Measurements from ENCODE around the gene SMAGP. TPM values are rescaled to one million over a fixed set of nuclear protein-coding genes. Genes with fewer than 3 reads are reported as not detected.
"Not testable (repeated sequence)": the region's sequence is repeated elsewhere in the genome, so short reads cannot be mapped to it uniquely, and the experiment has no call there.

The SMAGP gene
- total RNA-seq, 2 experiments from 2014 or later: 0.54 to 1.2 TPM

DNA sequence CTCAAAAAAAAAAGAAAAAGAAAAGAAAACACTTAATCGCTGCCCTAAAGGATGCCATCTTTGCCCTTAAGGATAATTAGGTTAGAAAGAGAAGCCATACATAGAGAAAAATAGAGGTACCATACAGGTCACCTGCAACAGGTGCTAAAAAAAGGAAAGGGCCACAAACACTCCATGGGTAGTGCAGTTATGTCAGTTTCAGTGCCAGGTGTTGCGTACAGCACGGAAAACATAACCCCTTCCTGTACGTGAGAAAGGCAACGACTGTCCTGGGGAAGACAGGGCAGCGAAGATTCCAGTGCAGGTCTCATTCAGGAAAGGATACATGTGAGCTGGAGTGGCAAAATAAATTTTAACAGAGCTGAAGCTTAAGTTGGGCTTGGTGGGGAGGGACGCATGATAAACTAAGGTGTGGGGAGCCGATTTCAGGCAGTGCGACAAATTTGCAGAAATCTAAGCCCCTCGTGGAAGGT is 32.1 kb downstream of the SMAGP start:
- Mint-ChIP-seq H3K27me3 (ENCODE audit: low read depth) (no peaks in the 10 kb centered on the region), H3K4me3 (peak overlapping the region; percentile 96), H3K36me3 (ENCODE audit: low read depth) (peaks cover 30% of the 10 kb centered on the region), H3K27ac (peak overlapping the region; percentile 99), H3K9me3 (no peaks in the 10 kb centered on the region), H3K4me1 (ENCODE audit: low read depth) (peaks cover 36% of the 10 kb centered on the region)
- CTCF ChIA-PET: interaction anchor here (0.8 to 1.1 kb wide), 3 partner anchors 25 to 103 kb away, joined by 3 to 5 read pairs (median 3); no protein-coding TSS in a partner anchor
- intact Hi-C loops (cut with micrococcal nuclease): loop anchor here (1.0 to 2.0 kb wide), 4 partner anchors 20 to 190 kb away; partner anchors contain the start of genes CSRNP2, LETMD1, POU6F1 and TFCP2
- DNase-seq: peak; percentile 39

DNA sequence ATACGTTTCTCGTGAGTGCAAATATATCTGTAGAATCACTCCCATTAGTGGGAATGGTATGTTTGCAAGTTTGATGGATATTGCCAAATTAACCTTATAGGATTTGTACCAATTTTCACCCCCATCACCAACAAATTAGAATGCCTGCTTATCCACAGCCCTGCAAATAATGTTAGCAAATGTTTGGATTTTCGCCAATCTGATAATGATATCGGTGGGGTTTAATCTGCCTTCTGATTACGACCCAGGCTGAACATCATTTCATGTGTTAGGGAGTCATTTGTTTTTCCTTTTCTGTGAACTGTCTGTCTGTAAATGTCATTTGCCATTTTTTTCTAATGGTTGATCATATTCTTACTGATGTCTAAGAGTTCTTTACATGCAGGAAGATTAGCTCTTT is 35.7 kb downstream of the SMAGP start:
- Mint-ChIP-seq H3K36me3 (ENCODE audit: low read depth) (peaks cover 1% of the 10 kb centered on the region), H3K9me3 (no peaks in the 10 kb centered on the region), H3K4me3 (no peak overlapping the region), H3K4me1 (ENCODE audit: low read depth) (peaks cover 4% of the 10 kb centered on the region), H3K27me3 (ENCODE audit: low read depth) (no peaks in the 10 kb centered on the region), H3K27ac (no peak overlapping the region)
- CTCF ChIA-PET: interaction anchor here (0.6 to 1.0 kb wide), 2 partner anchors 11 to 472 kb away, joined by 3 to 4 read pairs; no protein-coding TSS in a partner anchor
- intact Hi-C loops (cut with micrococcal nuclease): no loop called here
- no peak for DNase-seq

DNA sequence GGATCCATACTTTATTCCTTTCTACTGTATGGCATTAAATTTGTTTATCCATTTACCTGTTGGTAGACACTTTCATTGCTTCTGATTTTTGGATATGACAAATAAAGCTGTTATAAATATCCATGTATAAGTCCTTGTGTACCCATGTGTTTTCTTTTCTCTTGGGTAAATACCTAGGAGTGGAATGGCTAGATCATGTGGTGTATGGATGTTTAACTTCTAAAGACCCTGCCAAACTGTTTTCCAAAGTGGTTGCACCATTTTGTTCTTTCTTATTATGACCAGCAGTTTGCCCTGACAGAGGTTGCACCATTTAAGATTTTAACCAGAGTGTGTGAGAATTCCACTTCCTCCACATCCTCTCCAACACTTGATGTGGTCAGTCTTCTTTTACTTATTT is 37.6 kb downstream of the SMAGP start:
- H3K36me3 Mint-ChIP-seq (ENCODE audit: low read depth): no peaks in the 10 kb centered on the region
- no peaks in the 10 kb centered on the region for H3K4me1 Mint-ChIP-seq (ENCODE audit: low read depth)
- no peak overlapping the region for H3K27ac Mint-ChIP-seq
- CTCF ChIA-PET: no interaction called here
- no peaks in the 10 kb centered on the region for H3K27me3 Mint-ChIP-seq (ENCODE audit: low read depth)
- intact Hi-C loops (cut with micrococcal nuclease): no loop called here
- no peak overlapping the region for H3K4me3 Mint-ChIP-seq
- no peaks in the 10 kb centered on the region for H3K9me3 Mint-ChIP-seq
- no peak for DNase-seq

DNA sequence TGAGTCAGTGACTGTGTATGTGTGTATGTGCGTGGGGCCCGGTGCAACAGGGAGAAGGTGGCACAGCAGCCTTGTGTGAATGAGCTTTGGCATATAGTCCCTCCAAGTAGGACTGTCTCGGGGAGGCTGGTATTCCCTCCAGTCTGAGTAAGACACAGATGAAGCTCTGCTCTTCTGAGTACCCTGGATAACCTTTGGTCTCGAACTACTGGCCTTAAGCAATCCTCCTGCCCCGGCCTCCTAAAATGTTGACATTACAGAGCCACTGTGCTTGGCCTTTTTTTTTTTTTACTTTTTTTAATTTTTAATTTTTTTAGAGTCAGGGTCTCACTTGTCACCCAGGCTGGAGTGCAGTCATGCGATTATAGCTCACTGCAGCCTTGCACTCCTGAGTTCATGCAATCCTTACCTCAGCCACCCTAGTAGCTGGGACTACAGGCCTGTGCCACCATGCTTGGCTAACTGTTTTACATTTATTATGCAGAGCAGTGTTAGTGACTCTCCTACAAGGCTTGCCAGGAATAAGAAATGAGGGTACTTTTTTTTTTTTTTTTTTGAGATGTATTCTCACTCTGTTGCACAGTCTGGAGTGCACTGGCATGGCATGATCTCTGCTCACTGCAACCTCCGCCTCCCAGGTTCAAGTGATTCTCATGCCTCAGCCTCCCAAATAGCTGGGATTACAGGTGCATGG is 41.0 kb downstream of the SMAGP start:
- CTCF ChIA-PET: no interaction called here
- no peaks in the 10 kb centered on the region for H3K36me3 Mint-ChIP-seq (ENCODE audit: low read depth)
- no peaks in the 10 kb centered on the region for H3K27me3 Mint-ChIP-seq (ENCODE audit: low read depth)
- H3K4me3 Mint-ChIP-seq: no peak overlapping the region
- no peak for DNase-seq
- no peak overlapping the region for H3K27ac Mint-ChIP-seq
- H3K4me1 Mint-ChIP-seq (ENCODE audit: low read depth): no peaks in the 10 kb centered on the region
- H3K9me3 Mint-ChIP-seq: no peaks in the 10 kb centered on the region
- intact Hi-C loops (cut with micrococcal nuclease): no loop called here

DNA sequence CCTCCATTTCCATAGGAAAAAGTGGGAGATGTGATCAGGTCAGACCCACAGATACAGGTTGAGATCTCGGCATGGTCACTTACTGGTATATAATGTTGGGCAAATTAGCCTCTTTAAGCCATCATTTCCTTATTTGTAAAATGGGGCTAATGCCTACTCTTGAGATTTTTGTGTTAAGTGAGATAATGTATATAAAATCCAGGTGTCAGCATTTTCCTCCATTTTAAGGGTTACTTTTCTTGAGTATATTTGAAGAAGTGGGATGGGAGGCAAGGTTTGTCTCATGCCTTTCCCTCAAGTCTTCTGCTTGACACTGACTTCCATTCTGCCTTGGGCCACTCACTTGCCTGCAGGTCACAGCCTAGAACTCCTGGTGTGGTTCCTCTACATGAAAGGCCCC is 42.3 kb downstream of the SMAGP start:
- H3K9me3 Mint-ChIP-seq: no peaks in the 10 kb centered on the region
- no peak overlapping the region for H3K4me3 Mint-ChIP-seq
- CTCF ChIA-PET: no interaction called here
- no peaks in the 10 kb centered on the region for H3K4me1 Mint-ChIP-seq (ENCODE audit: low read depth)
- H3K27ac Mint-ChIP-seq: no peak overlapping the region
- intact Hi-C loops (cut with micrococcal nuclease): no loop called here
- no peak for DNase-seq
- H3K36me3 Mint-ChIP-seq (ENCODE audit: low read depth): no peaks in the 10 kb centered on the region
- H3K27me3 Mint-ChIP-seq (ENCODE audit: low read depth): no peaks in the 10 kb centered on the region

DNA sequence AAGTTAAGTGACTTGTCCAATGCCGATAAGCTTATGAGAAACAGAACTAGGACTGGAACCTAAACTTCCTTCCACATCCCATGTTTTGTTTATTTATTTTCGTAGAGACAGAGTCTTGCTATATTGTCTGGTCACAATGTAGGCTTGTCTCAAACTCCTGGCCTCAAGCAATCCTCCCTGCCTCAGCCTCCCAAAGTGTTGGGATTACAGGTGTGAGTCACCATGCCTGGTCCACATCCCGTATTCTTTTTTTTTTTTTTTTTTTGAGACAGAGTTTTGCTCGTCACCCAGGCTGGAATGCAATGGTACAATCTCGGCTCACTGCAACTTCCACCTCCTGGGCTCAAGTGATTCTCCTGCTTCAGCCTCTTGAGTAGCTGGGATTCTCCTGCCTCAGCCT is 43.1 kb downstream of the SMAGP start:
- CTCF ChIA-PET: interaction anchor here (0.7 kb wide), 1 partner anchor 1605 kb away, joined by 5 read pairs; no protein-coding TSS in a partner anchor
- H3K27me3 Mint-ChIP-seq (ENCODE audit: low read depth); H3K4me3 Mint-ChIP-seq; H3K27ac Mint-ChIP-seq; H3K36me3 Mint-ChIP-seq (ENCODE audit: low read depth); intact Hi-C loops (cut with micrococcal nuclease); H3K4me1 Mint-ChIP-seq (ENCODE audit: low read depth); DNase-seq; H3K9me3 Mint-ChIP-seq: not testable (repeated sequence)

DNA sequence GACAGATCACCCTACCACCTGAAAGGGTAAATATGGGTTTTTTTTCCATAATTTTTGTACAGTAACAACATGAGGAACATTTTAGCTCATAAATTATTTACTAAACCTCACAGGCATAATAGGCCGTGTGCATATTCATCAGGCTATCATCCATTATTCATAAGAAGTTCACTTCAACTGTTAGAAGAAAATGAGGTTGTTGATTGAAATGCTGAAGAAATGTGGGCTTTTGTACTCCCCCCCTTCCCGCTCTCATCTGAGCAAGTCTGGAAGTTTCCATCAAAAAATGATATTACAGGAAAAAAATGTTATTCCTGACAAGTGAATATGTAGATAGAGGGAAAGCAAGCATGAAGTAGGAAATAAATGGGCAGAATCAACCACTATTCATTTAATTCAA is 44.4 kb downstream of the SMAGP start:
- Mint-ChIP-seq H3K4me3 (no peak overlapping the region), H3K27me3 (ENCODE audit: low read depth) (no peaks in the 10 kb centered on the region), H3K9me3 (no peaks in the 10 kb centered on the region), H3K27ac (no peak overlapping the region), H3K36me3 (ENCODE audit: low read depth) (no peaks in the 10 kb centered on the region), H3K4me1 (ENCODE audit: low read depth) (no peaks in the 10 kb centered on the region)
- intact Hi-C loops (cut with micrococcal nuclease): no loop called here
- DNase-seq: no peak
- CTCF ChIA-PET: no interaction called here

DNA sequence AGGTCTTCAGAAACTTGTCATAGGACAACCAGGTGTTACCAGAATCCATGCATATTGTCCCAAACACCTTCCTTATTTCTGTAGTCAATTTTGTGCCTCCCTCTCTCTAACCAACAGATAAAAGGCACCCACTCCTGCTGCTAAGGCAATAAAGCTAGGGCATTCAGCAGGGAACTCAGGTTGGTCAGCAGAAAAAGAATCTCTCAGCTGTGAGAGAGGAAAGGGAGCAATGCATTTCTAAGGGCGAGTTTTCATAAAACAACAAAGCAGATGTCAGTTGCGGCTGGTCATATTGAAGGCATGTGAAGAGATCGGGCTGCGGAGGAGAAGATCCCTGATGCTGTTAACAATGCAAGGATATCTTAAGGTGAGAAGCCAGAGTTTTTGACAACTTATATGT is 45.0 kb downstream of the SMAGP start:
- DNase-seq: no peak
- CTCF ChIA-PET: no interaction called here
- H3K9me3 Mint-ChIP-seq: no peaks in the 10 kb centered on the region
- H3K27ac Mint-ChIP-seq: no peak overlapping the region
- H3K4me3 Mint-ChIP-seq: no peak overlapping the region
- H3K4me1 Mint-ChIP-seq (ENCODE audit: low read depth): no peaks in the 10 kb centered on the region
- no peaks in the 10 kb centered on the region for H3K27me3 Mint-ChIP-seq (ENCODE audit: low read depth)
- intact Hi-C loops (cut with micrococcal nuclease): no loop called here
- H3K36me3 Mint-ChIP-seq (ENCODE audit: low read depth): no peaks in the 10 kb centered on the region

DNA sequence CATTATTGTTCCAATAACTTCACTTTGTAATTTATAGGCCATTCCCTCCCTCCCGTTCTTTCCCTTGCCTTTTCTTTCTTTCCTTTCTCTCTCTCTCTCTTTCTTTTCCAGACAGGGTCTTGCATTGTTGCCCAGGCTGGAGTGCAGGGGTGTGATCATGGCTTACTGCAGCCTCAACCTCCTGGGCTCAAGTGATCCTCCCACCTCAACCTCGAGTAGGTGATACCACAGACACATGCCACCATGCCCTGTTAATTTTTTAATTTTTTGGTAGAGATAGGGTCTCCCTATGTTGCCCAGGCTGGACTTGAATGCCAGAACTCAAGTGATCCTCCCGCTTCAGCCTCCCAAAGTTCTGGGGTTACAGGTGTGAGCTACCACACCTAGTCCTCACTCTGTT is 45.6 kb downstream of the SMAGP start:
- Mint-ChIP-seq H3K27ac (no peak overlapping the region), H3K4me3 (no peak overlapping the region), H3K36me3 (ENCODE audit: low read depth) (no peaks in the 10 kb centered on the region), H3K27me3 (ENCODE audit: low read depth) (no peaks in the 10 kb centered on the region), H3K9me3 (no peaks in the 10 kb centered on the region), H3K4me1 (ENCODE audit: low read depth) (no peaks in the 10 kb centered on the region)
- CTCF ChIA-PET: no interaction called here
- no peak for DNase-seq
- intact Hi-C loops (cut with micrococcal nuclease): no loop called here

DNA sequence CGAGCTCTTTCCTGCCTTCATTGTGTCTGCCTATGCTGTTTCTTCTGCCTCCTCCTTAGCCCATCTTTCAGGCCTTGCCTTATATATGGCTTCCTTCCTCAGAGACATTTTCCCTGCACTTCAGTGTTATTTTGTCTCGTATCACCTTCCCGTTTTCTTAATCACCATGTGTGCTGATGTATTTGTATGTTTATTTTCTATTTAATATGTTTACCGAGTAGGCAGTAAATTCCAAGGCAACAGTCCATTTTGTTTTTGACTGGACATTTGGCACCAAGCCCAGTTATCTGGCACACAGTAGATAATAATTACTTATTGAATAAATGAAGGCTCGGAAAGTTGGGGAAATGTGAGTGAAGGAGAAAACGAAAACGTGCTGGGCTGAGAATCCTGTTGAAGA is 47.8 kb downstream of the SMAGP start:
- Mint-ChIP-seq H3K4me1 (ENCODE audit: low read depth) (peaks cover 11% of the 10 kb centered on the region), H3K9me3 (no peaks in the 10 kb centered on the region), H3K4me3 (no peak overlapping the region), H3K36me3 (ENCODE audit: low read depth) (no peaks in the 10 kb centered on the region), H3K27me3 (ENCODE audit: low read depth) (no peaks in the 10 kb centered on the region), H3K27ac (no peak overlapping the region)
- intact Hi-C loops (cut with micrococcal nuclease): no loop called here
- DNase-seq: no peak
- CTCF ChIA-PET: no interaction called here

DNA sequence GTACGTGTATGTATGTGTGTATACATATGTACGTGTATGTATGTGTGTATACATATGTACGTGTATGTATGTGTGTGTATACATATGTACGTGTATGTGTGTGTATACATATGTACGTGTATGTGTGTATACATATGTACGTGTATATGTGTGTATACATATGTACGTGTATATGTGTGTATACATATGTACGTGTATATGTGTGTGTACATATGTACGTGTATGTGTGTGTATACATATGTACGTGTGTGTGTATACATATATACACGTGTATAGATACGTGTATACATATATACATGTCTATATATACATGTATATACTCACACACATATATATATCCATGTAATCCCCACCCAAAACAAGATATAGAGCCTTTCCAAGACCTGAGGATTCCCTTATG is 50.4 kb downstream of the SMAGP start:
- H3K36me3 Mint-ChIP-seq (ENCODE audit: low read depth); H3K27ac Mint-ChIP-seq; DNase-seq; H3K27me3 Mint-ChIP-seq (ENCODE audit: low read depth); H3K9me3 Mint-ChIP-seq; H3K4me3 Mint-ChIP-seq: not testable (repeated sequence)
- CTCF ChIA-PET: interaction anchor here (0.8 to 1.1 kb wide), 2 partner anchors 48 to 121 kb away, joined by 3 to 4 read pairs; no protein-coding TSS in a partner anchor
- peaks cover 15% of the 10 kb centered on the region for H3K4me1 Mint-ChIP-seq (ENCODE audit: low read depth)
- intact Hi-C loops (cut with micrococcal nuclease): loop anchor here (2.0 to 10.0 kb wide), 2 partner anchors 137 to 455 kb away; partner anchors contain the start of genes ATF1 and CSRNP2

DNA sequence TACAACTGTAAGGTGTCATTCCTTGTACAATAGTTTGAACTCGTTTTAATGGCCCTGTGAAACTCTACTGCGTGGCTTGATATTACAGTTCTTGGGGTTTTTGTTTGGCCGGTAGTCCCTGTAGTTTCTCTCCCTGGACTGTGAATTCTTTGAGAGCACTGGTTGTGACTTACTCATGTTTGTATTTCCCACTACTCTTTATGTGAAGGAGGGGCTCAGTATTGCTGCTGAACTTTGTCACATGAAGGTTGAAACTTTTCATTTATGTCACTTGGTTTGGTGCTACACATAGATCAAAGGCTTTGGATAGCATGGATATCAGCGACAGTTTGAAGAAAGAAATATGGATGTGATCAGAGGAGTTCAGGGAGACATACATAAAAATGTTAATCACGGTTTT is 50.9 kb downstream of the SMAGP start:
- H3K36me3 Mint-ChIP-seq (ENCODE audit: low read depth): no peaks in the 10 kb centered on the region
- no peaks in the 10 kb centered on the region for H3K27me3 Mint-ChIP-seq (ENCODE audit: low read depth)
- DNase-seq: no peak
- H3K4me3 Mint-ChIP-seq: peak overlapping the region; percentile 30
- H3K4me1 Mint-ChIP-seq (ENCODE audit: low read depth): peaks cover 15% of the 10 kb centered on the region
- no peaks in the 10 kb centered on the region for H3K9me3 Mint-ChIP-seq
- CTCF ChIA-PET: no interaction called here
- H3K27ac Mint-ChIP-seq: peak overlapping the region; percentile 10
- intact Hi-C loops (cut with micrococcal nuclease): loop anchor here (2.0 to 10.0 kb wide), 2 partner anchors 137 to 455 kb away; partner anchors contain the start of genes ATF1 and CSRNP2

DNA sequence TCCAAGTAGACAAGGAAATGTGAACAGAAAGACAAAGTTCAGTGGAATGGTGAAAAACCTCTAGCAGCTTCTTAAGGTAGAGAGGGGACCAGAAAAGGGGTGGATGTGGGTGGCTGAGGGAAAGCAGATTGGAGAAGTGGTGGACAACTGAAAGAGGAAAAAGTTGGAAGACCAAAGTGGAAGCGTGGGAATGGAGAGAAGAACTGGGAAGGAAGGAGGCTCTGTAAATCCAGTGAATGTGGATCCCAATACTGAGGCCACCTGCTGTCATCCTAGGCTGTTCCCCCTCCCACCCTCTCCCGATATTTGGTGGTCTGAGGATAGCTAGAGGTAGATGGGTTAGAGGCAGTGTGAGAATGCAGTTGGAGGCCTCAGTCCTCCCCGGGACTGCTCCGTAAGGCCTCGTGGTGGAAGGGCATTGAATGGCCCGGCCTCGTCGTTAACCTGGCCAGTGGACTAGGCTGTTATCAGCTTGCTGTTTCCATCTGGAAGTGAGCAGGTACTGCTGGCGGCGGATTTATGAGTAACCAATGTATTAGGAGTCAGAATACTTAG is 51.5 kb downstream of the SMAGP start:
- H3K36me3 Mint-ChIP-seq (ENCODE audit: low read depth): no peaks in the 10 kb centered on the region
- H3K27me3 Mint-ChIP-seq (ENCODE audit: low read depth): no peaks in the 10 kb centered on the region
- H3K9me3 Mint-ChIP-seq: no peaks in the 10 kb centered on the region
- H3K4me3 Mint-ChIP-seq: peak overlapping the region; percentile 75
- peaks cover 15% of the 10 kb centered on the region for H3K4me1 Mint-ChIP-seq (ENCODE audit: low read depth)
- DNase-seq: no peak
- peak overlapping the region; percentile 84 for H3K27ac Mint-ChIP-seq
- intact Hi-C loops (cut with micrococcal nuclease): loop anchor here (1.0 to 10.0 kb wide), 6 partner anchors 20 to 818 kb away; partner anchors contain the start of genes ATF1, CSRNP2, DAZAP2 and LARP4
- CTCF ChIA-PET: interaction anchor here (0.6 to 1.4 kb wide), 5 partner anchors 11 to 233 kb away, joined by 3 to 6 read pairs (median 3); no protein-coding TSS in a partner anchor
